Stromal cell of bone marrow (primary cell): ENCODE data around the gene RPRD1B.
A peak's percentile ranks its signal among the peaks of the same experiment; 100 is the strongest.
"Not testable (repeated sequence)": the region's sequence is repeated elsewhere in the genome, so short reads cannot be mapped to it uniquely, and the experiment has no call there.

Experiments
- DNase-seq: peaks from one replicate; pipeline ENCODE4 v3.0.0-alpha.2; 2012; ENCODE audit warnings: low read depth

RPRD1B gene

GRCh38 chr20:38104285-38104684 lies 70.7 kb downstream of the RPRD1B start:
- no peak for DNase-seq

GRCh38 chr20:38106461-38106860 lies 72.9 kb downstream of the RPRD1B start:
- DNase-seq: no peak

- DNase-seq: not testable (repeated sequence)
Observed at GRCh38 chr20:38107386-38107785, 73.8 kb downstream of the RPRD1B start.

- DNase-seq: not testable (repeated sequence)
Observed at GRCh38 chr20:38107916-38108315, 74.4 kb downstream of the RPRD1B start.

- DNase-seq: no peak
Observed at GRCh38 chr20:38108438-38108985, 75.0 kb downstream of the RPRD1B start.

- DNase-seq: no peak
Observed at GRCh38 chr20:38108986-38109541, 75.5 kb downstream of the RPRD1B start.

GRCh38 chr20:38109591-38110524 lies 76.3 kb downstream of the RPRD1B start:
- peak; percentile 90 for DNase-seq

- no peak for DNase-seq
Observed at GRCh38 chr20:38110525-38111178, 77.1 kb downstream of the RPRD1B start.

GRCh38 chr20:38111366-38112232 lies 78.1 kb downstream of the RPRD1B start:
- no peak for DNase-seq

GRCh38 chr20:38112261-38112929 lies 78.8 kb downstream of the RPRD1B start:
- no peak for DNase-seq

GRCh38 chr20:38112930-38113294 lies 79.4 kb downstream of the RPRD1B start:
- no peak for DNase-seq

- DNase-seq: no peak
Observed at GRCh38 chr20:38113401-38114325, 80.1 kb downstream of the RPRD1B start.

GRCh38 chr20:38114353-38114791 lies 80.8 kb downstream of the RPRD1B start:
- DNase-seq: peak; percentile 41

GRCh38 chr20:38115205-38115604 lies 81.7 kb downstream of the RPRD1B start:
- DNase-seq: no peak

- DNase-seq: no peak
Observed at GRCh38 chr20:38115896-38116295, 82.3 kb downstream of the RPRD1B start.

GRCh38 chr20:38116409-38117165 lies 83.0 kb downstream of the RPRD1B start:
- DNase-seq: no peak

- no peak for DNase-seq
Observed at GRCh38 chr20:38117205-38117604, 83.7 kb downstream of the RPRD1B start.

GRCh38 chr20:38117635-38118034 lies 84.1 kb downstream of the RPRD1B start:
- DNase-seq: no peak

GRCh38 chr20:38119446-38119845 lies 85.9 kb downstream of the RPRD1B start:
- DNase-seq: no peak
